ENCODE results near the gene GLB1L. TPM values are rescaled to one million over a fixed set of nuclear protein-coding genes. Genes with fewer than 3 reads are reported as not detected.

The GLB1L gene
- polyA plus RNA-seq, 1 of the 3 experiments (the other 2 are of a cell fraction), result 11.7 TPM

DNA sequence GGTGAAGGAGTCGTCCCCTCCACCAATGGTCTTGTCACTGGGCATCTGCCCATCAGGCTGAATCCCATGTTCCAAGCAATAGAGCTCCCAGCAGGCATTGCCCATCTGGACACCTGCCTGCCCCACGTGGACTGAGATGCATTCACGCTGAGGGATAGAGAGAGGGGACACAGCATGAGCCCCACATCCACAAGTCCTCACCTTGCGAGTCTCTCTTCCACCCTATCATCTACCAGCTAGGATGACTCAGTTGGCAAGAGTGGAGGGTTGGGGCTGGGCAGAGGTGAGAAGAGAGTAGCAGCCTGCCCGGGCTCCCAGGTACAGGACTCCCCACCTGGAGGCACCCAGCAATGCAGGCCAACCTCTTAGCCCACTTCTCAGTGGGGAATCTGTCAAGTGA is 6.8 kb upstream of the GLB1L start:
- no peak overlapping the region for H3K9ac ChIP-seq
- H2AFZ ChIP-seq (ENCODE audit: low read depth), result no peak overlapping the region
- no peak overlapping the region for H3K4me2 ChIP-seq
- no peak for DNase-seq
- H3F3A ChIP-seq (replicated peaks; ENCODE audit: insufficient read depth), result peaks cover 19% of the 10 kb centered on the region
- H3K4me1 ChIP-seq (ENCODE audit: control insufficient read depth in 1 of 2, insufficient read depth in 2 of 2, low read depth in 1 of 2, low read length in 1 of 2), result peaks cover 19 to 22% of the 10 kb centered on the region in 2 experiments; a peak in 3 of 4 replicates
- peaks cover 31% of the 10 kb centered on the region for H3K27me3 ChIP-seq (ENCODE audit: insufficient read depth)
- H3K4me3 ChIP-seq (ENCODE audit: low read depth in 2 of 2, low read length in 1 of 2), result no peak overlapping the region
- H4K20me1 ChIP-seq (ENCODE audit: insufficient read depth), result no peaks in the 10 kb centered on the region
- peaks cover 2% of the 10 kb centered on the region; the same call in 1 of the 2 replicates for H3K79me2 ChIP-seq (ENCODE audit: insufficient read depth)
- peaks cover 1 to 14% of the 10 kb centered on the region in 2 experiments for H3K36me3 ChIP-seq (replicated peaks in 1 of 2; ENCODE audit: control insufficient read depth in 1 of 2, insufficient read depth in 2 of 2, low read length in 1 of 2)
- CTCF ChIA-PET, result interaction anchor here (0.7 to 5.5 kb wide), 6 partner anchors 10 to 76 kb away, joined by 3 to 44 read pairs (median 4); no protein-coding TSS in a partner anchor
- no peak overlapping the region for H3K27ac ChIP-seq (ENCODE audit: low read depth in 2 of 2, low read length in 1 of 2)
- H3K9me3 ChIP-seq, result no peaks in the 10 kb centered on the region
- POLR2A ChIA-PET, result interaction anchor here (0.7 kb wide), 1 partner anchor 34 kb away, joined by 3 read pairs; no protein-coding TSS in a partner anchor
- H3K9me2 ChIP-seq, result no peaks in the 10 kb centered on the region
- WGBS (ENCODE audit: low lambda C conversion rate), result 88% methylated on average over 3 of the region's 5 CpGs
- TF ChIP-seq, protein P1, sequence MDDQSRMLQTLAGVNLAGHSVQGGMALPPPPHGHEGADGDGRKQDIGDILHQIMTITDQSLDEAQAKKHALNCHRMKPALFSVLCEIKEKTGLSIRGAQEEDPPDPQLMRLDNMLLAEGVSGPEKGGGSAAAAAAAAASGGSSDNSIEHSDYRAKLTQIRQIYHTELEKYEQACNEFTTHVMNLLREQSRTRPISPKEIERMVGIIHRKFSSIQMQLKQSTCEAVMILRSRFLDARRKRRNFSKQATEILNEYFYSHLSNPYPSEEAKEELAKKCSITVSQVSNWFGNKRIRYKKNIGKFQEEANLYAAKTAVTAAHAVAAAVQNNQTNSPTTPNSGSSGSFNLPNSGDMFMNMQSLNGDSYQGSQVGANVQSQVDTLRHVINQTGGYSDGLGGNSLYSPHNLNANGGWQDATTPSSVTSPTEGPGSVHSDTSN (IDR thresholded peaks at IDR 0.05), result no peak
- TF ChIP-seq MAX (IDR thresholded peaks at IDR 0.05; ENCODE audit: low read depth) (no peak), NFIC (IDR thresholded peaks at IDR 0.05; ENCODE audit: borderline replicate concordance) (no peak), ELF1 (IDR thresholded peaks at IDR 0.05) (no peak), RFX5 (IDR thresholded peaks at IDR 0.05; ENCODE audit: low read length) (no peak), JUND (IDR thresholded peaks at IDR 0.05) (no peak), RCOR1 (IDR thresholded peaks at IDR 0.05; ENCODE audit: low read length) (no peak)

DNA sequence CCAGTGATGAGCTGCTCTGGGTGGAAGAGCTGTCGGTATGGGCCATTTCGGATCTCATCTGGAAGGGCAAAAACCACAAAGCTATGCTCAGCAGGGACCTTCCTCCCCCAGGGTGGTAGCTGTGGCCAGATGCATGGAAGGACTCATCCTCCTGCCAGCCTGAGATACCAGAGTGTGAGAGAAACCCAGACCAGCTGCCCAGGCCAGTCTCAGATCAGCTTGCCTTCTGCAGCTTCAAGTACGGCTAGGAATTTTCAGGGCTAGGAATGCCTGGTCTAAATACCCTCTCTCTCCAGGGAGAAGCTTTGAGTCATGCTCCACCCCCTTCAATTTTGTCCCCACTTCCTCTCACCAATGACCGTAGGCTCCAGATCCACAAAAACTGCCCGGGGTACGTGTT is 6.4 kb upstream of the GLB1L start:
- H3K27ac ChIP-seq (ENCODE audit: low read depth in 2 of 2, low read length in 1 of 2), result no peak overlapping the region
- H3K36me3 ChIP-seq (replicated peaks in 1 of 2; ENCODE audit: control insufficient read depth in 1 of 2, insufficient read depth in 2 of 2, low read length in 1 of 2), result peaks cover 5 to 16% of the 10 kb centered on the region in 2 experiments
- H4K20me1 ChIP-seq (ENCODE audit: insufficient read depth), result no peaks in the 10 kb centered on the region
- H3K4me3 ChIP-seq (ENCODE audit: low read depth in 2 of 2, low read length in 1 of 2), result no peak overlapping the region
- H3F3A ChIP-seq (replicated peaks; ENCODE audit: insufficient read depth), result peaks cover 19% of the 10 kb centered on the region
- WGBS (ENCODE audit: low lambda C conversion rate), result 96% methylated on average over 4 of the region's 6 CpGs
- no peak overlapping the region for H3K4me2 ChIP-seq
- H3K27me3 ChIP-seq (ENCODE audit: insufficient read depth), result peaks cover 27% of the 10 kb centered on the region
- DNase-seq, result no peak
- no peaks in the 10 kb centered on the region for H3K9me3 ChIP-seq
- H3K4me1 ChIP-seq (ENCODE audit: control insufficient read depth in 1 of 2, insufficient read depth in 2 of 2, low read depth in 1 of 2, low read length in 1 of 2), result peaks cover 19 to 26% of the 10 kb centered on the region in 2 experiments; a peak in 3 of 4 replicates
- H3K79me2 ChIP-seq (ENCODE audit: insufficient read depth), result peaks cover 6% of the 10 kb centered on the region; the same call in 1 of the 2 replicates
- TF ChIP-seq ZBTB33 (IDR thresholded peaks at IDR 0.05; ENCODE audit: borderline replicate concordance, low read depth) (no peak), TAF1 (IDR thresholded peaks at IDR 0.05; ENCODE audit: borderline replicate concordance, low read depth, low read length) (no peak), EP300 (IDR thresholded peaks at IDR 0.05; ENCODE audit: borderline replicate concordance in 1 of 2, low read depth in 1 of 2, low read length in 1 of 2) (no peak), IRF3 (IDR thresholded peaks at IDR 0.05; ENCODE audit: low read depth, low read length) (no peak), NRF1 (IDR thresholded peaks at IDR 0.05; ENCODE audit: low read depth, low read length) (no peak), SMC3 (IDR thresholded peaks at IDR 0.05; ENCODE audit: low read depth, low read length) (no peak)
- TF ChIP-seq, protein P2, sequence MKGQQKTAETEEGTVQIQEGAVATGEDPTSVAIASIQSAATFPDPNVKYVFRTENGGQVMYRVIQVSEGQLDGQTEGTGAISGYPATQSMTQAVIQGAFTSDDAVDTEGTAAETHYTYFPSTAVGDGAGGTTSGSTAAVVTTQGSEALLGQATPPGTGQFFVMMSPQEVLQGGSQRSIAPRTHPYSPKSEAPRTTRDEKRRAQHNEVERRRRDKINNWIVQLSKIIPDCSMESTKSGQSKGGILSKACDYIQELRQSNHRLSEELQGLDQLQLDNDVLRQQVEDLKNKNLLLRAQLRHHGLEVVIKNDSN (IDR thresholded peaks at IDR 0.05; ENCODE audit: borderline replicate concordance, low read depth), result no peak
- no peaks in the 10 kb centered on the region for H3K9me2 ChIP-seq
- no peak overlapping the region for H2AFZ ChIP-seq (ENCODE audit: low read depth)
- H3K9ac ChIP-seq, result no peak overlapping the region
- CTCF ChIA-PET, result interaction anchor here (1.0 to 5.5 kb wide), 6 partner anchors 10 to 76 kb away, joined by 3 to 44 read pairs (median 4); no protein-coding TSS in a partner anchor
- POLR2A ChIA-PET, result interaction anchor here (0.7 kb wide), 1 partner anchor 34 kb away, joined by 3 read pairs; no protein-coding TSS in a partner anchor
